ENCODE measurements around the gene FAM76B. TPM values are rescaled to one million over a fixed set of nuclear protein-coding genes. Genes with fewer than 3 reads are reported as not detected.

Gene FAM76B
- total RNA-seq, 1 donor: 26.2 TPM

GRCh38 chr11:95802806-95803205, 13.2 kb upstream of the FAM76B start:
- no peak for TF ChIP-seq CTCF (IDR thresholded peaks at IDR 0.05; ENCODE audit: insufficient read depth, low read length)
- no peak overlapping the region for H3K4me3 ChIP-seq (ENCODE audit: low read depth, low read length)

GRCh38 chr11:95800438-95800837, 10.9 kb upstream of the FAM76B start:
- H3K4me3 ChIP-seq (ENCODE audit: low read depth, low read length): no peak overlapping the region
- no peak for TF ChIP-seq CTCF (IDR thresholded peaks at IDR 0.05; ENCODE audit: insufficient read depth, low read length)
- DNase-seq (ENCODE audit: low read depth): no peak

More at GRCh38 chr11:95802806-95803205, 13.2 kb upstream of the FAM76B start:
- no peak for DNase-seq (ENCODE audit: low read depth)

- TF ChIP-seq CTCF (IDR thresholded peaks at IDR 0.05; ENCODE audit: insufficient read depth, low read length): no peak
- no peak overlapping the region for H3K4me3 ChIP-seq (ENCODE audit: low read depth, low read length)
- DNase-seq (ENCODE audit: low read depth): no peak
These were observed 10.0 kb upstream of the FAM76B start for GRCh38 chr11:95799546-95799945.

GRCh38 chr11:95796501-95796900, 6.9 kb upstream of the FAM76B start:
- DNase-seq (ENCODE audit: low read depth): no peak
- no peak for TF ChIP-seq CTCF (IDR thresholded peaks at IDR 0.05; ENCODE audit: insufficient read depth, low read length)
- no peak overlapping the region for H3K4me3 ChIP-seq (ENCODE audit: low read depth, low read length)

GRCh38 chr11:95795627-95796295, 6.2 kb upstream of the FAM76B start:
- no peak for TF ChIP-seq CTCF (IDR thresholded peaks at IDR 0.05; ENCODE audit: insufficient read depth, low read length)
- H3K4me3 ChIP-seq (ENCODE audit: low read depth, low read length): no peak overlapping the region
- DNase-seq (ENCODE audit: low read depth): no peak

- no peak for TF ChIP-seq CTCF (IDR thresholded peaks at IDR 0.05; ENCODE audit: insufficient read depth, low read length)
- no peak for DNase-seq (ENCODE audit: low read depth)
These were observed 4.5 kb upstream of the FAM76B start for GRCh38 chr11:95794086-95794485.

GRCh38 chr11:95793116-95793515, 3.5 kb upstream of the FAM76B start:
- H3K4me3 ChIP-seq (ENCODE audit: low read depth, low read length): no peak overlapping the region
- TF ChIP-seq CTCF (IDR thresholded peaks at IDR 0.05; ENCODE audit: insufficient read depth, low read length): no peak
- DNase-seq (ENCODE audit: low read depth): peak; percentile 11

More at GRCh38 chr11:95794086-95794485, 4.5 kb upstream of the FAM76B start:
- H3K4me3 ChIP-seq (ENCODE audit: low read depth, low read length): no peak overlapping the region
